Measurements from ENCODE around the gene NGEF.

The NGEF gene

GRCh38 chr2:232870018-232870765, 142.9 kb downstream of the NGEF start, which contains the start of gene SNORC:
SNORC (plus strand) TSS chr2:232870264; CDS start chr2:232870342, 78 bp downstream.
- no peak for DNase-seq
- TF ChIP-seq POLR2A (IDR thresholded peaks at IDR 0.05; ENCODE audit: low read length) (no peak), GATA1 (IDR thresholded peaks at IDR 0.05; ENCODE audit: low read depth, low read length) (no peak)

GRCh38 chr2:232869138-232870017, 143.7 kb downstream of the NGEF start:
- no peak for TF ChIP-seq POLR2A (IDR thresholded peaks at IDR 0.05; ENCODE audit: low read length)
- no peak for TF ChIP-seq GATA1 (IDR thresholded peaks at IDR 0.05; ENCODE audit: low read depth, low read length)
- DNase-seq = no peak

- DNase-seq = no peak
- TF ChIP-seq GATA1 (IDR thresholded peaks at IDR 0.05; ENCODE audit: low read depth, low read length) (no peak), POLR2A (IDR thresholded peaks at IDR 0.05; ENCODE audit: low read length) (no peak)
Observed at GRCh38 chr2:232866104-232866503, 147.0 kb downstream of the NGEF start.

GRCh38 chr2:232865165-232865564, 147.9 kb downstream of the NGEF start:
- TF ChIP-seq GATA1 (IDR thresholded peaks at IDR 0.05; ENCODE audit: low read depth, low read length) (no peak), POLR2A (IDR thresholded peaks at IDR 0.05; ENCODE audit: low read length) (no peak)
- no peak for DNase-seq

GRCh38 chr2:232863996-232864395, 149.1 kb downstream of the NGEF start:
- no peak for DNase-seq
- TF ChIP-seq GATA1 (IDR thresholded peaks at IDR 0.05; ENCODE audit: low read depth, low read length) (no peak), POLR2A (IDR thresholded peaks at IDR 0.05; ENCODE audit: low read length) (no peak)

GRCh38 chr2:232861353-232861752, 151.7 kb downstream of the NGEF start:
- DNase-seq = no peak
- TF ChIP-seq GATA1 (IDR thresholded peaks at IDR 0.05; ENCODE audit: low read depth, low read length) = no peak
- no peak for TF ChIP-seq POLR2A (IDR thresholded peaks at IDR 0.05; ENCODE audit: low read length)

- no peak for DNase-seq
- no peak for TF ChIP-seq POLR2A (IDR thresholded peaks at IDR 0.05; ENCODE audit: low read length)
- no peak for TF ChIP-seq GATA1 (IDR thresholded peaks at IDR 0.05; ENCODE audit: low read depth, low read length)
Observed at GRCh38 chr2:232860593-232861241, 152.3 kb downstream of the NGEF start.

GRCh38 chr2:232859385-232859916, 153.6 kb downstream of the NGEF start:
- TF ChIP-seq GATA1 (IDR thresholded peaks at IDR 0.05; ENCODE audit: low read depth, low read length) (no peak), POLR2A (IDR thresholded peaks at IDR 0.05; ENCODE audit: low read length) (no peak)
- no peak for DNase-seq

GRCh38 chr2:232857158-232857563, 155.9 kb downstream of the NGEF start:
- peak in 1 of 2 experiments; percentile 41 for DNase-seq
- TF ChIP-seq GATA1 (IDR thresholded peaks at IDR 0.05; ENCODE audit: low read depth, low read length) = no peak
- TF ChIP-seq POLR2A (IDR thresholded peaks at IDR 0.05; ENCODE audit: low read length) = no peak

- peak; percentile 75 to 85 for DNase-seq
- TF ChIP-seq POLR2A (IDR thresholded peaks at IDR 0.05; ENCODE audit: low read length) = no peak
- no peak for TF ChIP-seq GATA1 (IDR thresholded peaks at IDR 0.05; ENCODE audit: low read depth, low read length)
Observed at GRCh38 chr2:232854082-232854481, 159.0 kb downstream of the NGEF start.

- DNase-seq = no peak
Observed at GRCh38 chr2:232852676-232853075, 160.4 kb downstream of the NGEF start.

GRCh38 chr2:232852081-232852480, 161.0 kb downstream of the NGEF start:
- peak in 1 of 2 experiments; percentile 24 for DNase-seq

More at GRCh38 chr2:232852676-232853075, 160.4 kb downstream of the NGEF start:
- no peak for TF ChIP-seq POLR2A (IDR thresholded peaks at IDR 0.05; ENCODE audit: low read length)
- no peak for TF ChIP-seq GATA1 (IDR thresholded peaks at IDR 0.05; ENCODE audit: low read depth, low read length)

- TF ChIP-seq POLR2A (IDR thresholded peaks at IDR 0.05; ENCODE audit: low read length) (no peak), GATA1 (IDR thresholded peaks at IDR 0.05; ENCODE audit: low read depth, low read length) (no peak)
Observed at GRCh38 chr2:232850039-232850438, 163.0 kb downstream of the NGEF start.

GRCh38 chr2:232846055-232846454, 167.0 kb downstream of the NGEF start:
- no peak for DNase-seq
- TF ChIP-seq POLR2A (IDR thresholded peaks at IDR 0.05; ENCODE audit: low read length) (no peak), GATA1 (IDR thresholded peaks at IDR 0.05; ENCODE audit: low read depth, low read length) (no peak)

More at GRCh38 chr2:232850039-232850438, 163.0 kb downstream of the NGEF start:
- peak in 1 of 2 experiments; percentile 18 for DNase-seq

Measured in erythroblast (primary cell).